ENCODE results near the gene ATM. TPM values are rescaled to one million over a fixed set of nuclear protein-coding genes. Genes with fewer than 3 reads are reported as not detected.
"Not testable (repeated sequence)": the region's sequence is repeated elsewhere in the genome, so short reads cannot be mapped to it uniquely, and the experiment has no call there.

The ATM gene
- polyA plus RNA-seq, 5 donors: 59.1 to 101 (median 83.5) TPM

DNA sequence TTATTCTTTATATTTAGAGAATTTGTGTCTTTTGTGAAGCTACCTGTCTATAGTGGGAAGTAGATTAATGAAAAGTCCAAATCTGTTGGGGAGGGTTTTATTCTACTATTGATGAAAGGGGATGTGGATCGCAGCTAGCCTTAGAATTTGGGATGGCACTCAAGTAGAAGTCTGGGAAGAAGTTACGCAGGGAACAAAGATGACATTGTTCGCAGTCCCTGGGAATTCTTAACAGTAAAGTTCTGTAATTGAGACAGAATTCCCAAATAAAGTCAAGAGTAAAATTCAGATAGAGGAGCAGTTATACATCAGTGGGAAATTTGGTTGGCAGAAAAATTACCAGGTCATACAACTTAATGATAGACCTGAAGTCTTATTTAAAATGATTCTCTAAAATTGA lies 64.1 kb downstream of the ATM start:
- no peak for DNase-seq

DNA sequence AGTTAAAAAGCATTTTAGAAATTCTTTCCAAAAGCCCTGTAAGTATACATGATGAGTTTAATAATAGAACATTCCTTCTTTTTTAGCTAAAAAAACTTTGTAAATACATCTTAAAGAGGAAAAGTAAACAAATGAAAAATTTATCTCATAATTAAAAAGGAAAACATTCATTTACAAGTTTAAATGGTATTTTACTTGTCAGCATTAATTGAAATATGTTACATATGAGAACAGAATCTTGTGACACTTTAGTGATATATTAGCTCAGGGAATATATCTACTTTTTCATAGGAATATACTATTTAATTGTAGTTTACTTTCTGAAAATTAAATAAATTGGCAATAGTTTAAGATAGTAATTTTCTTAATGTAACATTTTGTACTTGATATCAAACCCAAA lies 66.2 kb downstream of the ATM start:
- not testable (repeated sequence) for DNase-seq

DNA sequence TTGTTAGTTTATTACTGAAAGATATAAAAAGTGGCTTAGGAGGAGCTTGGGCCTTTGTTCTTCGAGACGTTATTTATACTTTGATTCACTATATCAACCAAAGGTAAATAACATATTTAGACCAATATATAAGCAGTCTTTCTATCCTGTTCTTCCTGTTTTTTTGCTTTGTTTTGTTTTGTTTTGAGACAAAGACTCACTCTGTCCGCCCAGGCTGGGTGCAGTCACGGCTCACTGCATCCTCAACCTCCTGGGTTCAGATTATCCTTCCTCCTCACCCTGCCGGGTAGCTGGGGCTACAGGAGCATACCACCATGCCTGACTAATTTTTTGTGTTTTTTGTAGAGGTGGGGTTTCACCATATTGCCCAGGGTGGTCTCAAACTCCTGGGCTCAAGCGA lies 66.8 kb downstream of the ATM start:
- no peak for DNase-seq

DNA sequence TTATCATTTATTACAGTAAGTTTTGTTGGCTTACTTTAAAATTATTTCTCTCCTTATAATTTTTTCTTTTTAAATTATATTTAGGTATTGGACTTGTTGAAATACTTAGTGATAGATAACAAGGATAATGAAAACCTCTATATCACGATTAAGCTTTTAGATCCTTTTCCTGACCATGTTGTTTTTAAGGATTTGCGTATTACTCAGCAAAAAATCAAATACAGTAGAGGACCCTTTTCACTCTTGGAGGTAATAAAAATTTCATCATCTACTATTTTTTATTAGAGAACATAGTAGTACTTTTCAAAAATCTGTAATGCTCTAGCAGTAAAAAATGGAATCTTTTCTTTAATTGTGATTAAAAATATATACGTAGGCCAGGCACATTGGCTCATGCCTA lies 70.4 kb downstream of the ATM start:
- no peak for DNase-seq

GRCh38 chr11:108302121-108302785 lies 79.4 kb downstream of the ATM start:
- DNase-seq: no peak

GRCh38 chr11:108307751-108308150 lies 84.9 kb downstream of the ATM start:
- DNase-seq: no peak

DNA sequence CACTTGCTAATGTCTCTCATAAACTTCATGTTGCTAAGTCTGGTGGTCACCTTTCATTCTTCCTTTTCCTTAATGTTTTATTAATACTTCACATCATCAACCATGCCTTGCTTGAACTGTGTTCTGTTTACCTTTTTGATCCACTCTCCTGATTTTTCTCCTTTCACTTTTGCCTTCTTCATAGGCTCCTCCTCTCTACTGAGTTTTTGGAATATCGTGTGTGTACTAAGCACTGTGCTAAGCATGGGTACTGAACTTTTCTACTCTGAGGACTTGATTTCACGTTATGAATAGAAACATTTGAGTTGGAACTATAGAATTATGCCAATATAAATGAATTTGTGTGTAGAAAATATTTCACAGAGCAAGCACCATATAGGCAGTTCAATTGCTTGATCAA lies 90.6 kb downstream of the ATM start:
- no peak for DNase-seq

GRCh38 chr11:108316061-108316460 lies 93.2 kb downstream of the ATM start:
- no peak for DNase-seq

DNA sequence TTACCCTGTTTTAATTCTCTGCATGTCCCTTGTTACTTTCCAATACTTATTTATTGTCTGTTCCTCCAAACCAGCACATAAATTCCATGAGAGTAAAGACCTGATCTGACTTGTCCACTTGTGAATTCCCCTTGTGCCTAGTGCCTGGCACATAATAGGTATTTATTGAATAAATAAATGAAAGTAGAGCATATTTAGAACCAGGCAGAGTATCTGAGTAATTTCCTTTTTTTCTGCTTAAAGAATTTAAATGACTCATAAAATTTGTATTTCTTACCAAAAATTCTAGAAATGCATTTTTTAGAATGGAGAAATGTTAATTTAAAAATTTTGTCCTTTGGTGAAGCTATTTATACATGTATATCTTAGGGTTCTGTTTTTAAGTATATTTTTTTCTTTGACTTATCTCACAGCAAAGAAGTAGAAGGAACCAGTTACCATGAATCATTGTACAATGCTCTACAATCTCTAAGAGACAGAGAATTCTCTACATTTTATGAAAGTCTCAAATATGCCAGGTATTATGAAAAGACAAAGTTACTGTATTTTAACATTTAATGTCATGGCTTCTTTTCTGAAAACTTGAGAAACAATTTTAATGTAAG lies 96.8 kb downstream of the ATM start:
- DNase-seq: no peak

GRCh38 chr11:108322666-108323065 lies 99.8 kb downstream of the ATM start:
- DNase-seq: no peak

DNA sequence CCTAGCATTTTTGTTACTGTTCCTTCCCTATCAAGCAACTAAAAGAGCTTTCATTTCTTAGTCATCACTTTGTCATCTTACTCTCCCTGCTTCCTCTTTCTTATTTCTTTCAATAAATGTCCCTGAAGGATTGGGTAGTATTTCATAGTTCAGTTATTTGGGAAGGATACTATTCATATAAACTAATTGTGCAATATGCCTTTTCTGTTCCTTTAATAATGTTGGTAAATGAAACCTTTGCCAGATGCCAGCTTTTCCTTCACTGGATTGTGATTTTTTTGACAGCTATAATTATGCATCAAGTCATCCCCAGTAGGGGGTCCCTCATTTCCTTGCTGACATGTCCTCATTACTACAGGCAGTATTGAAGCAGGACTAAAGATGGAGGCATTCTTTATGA lies 101.7 kb downstream of the ATM start:
- DNase-seq: no peak

DNA sequence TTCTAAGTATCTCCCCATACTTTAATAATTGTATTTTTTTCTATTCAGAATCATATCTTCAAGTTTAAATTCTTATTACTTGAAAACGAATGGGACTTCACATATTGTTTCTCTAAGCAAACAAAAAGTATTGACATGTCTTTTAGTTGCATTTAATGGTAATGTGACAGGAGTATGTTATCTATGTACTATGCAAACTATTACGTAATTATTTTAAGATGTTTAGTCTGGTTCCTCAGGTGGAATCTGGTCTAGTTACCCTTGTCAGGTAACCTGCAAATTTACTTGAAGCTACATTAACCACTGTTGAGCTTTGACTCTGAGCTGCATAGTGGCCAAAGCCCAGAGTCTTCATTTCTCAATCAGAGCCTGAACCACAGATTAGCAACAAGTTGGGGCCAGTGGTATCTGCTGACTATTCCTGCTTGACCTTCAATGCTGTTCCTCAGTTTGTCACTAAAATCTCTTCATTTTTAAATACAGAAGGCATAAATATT lies 110.6 kb downstream of the ATM start:
- DNase-seq: no peak

DNA sequence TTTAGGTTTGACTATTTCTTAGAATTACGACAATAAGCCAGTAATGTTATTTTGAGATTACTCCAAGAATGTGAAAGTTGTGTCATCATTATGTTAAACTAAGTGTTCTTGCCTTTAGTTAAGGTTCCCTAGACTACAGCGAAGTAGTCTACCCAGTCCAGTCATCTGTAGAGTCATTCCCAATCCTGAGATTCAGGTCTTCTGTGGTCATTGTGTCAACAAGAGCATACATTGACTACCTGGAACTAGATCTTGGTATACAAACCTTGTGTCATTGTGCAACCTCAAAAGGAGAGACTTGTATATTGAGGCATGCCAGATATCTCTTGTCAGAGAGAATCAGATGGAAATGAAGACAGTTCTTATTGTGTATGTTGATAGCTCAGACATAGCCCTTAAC lies 115.9 kb downstream of the ATM start:
- DNase-seq: no peak

GRCh38 chr11:108340973-108341372 lies 118.1 kb downstream of the ATM start:
- DNase-seq: no peak

- no peak for DNase-seq
Measured at GRCh38 chr11:108341654-108342053, 118.8 kb downstream of the ATM start.

DNA sequence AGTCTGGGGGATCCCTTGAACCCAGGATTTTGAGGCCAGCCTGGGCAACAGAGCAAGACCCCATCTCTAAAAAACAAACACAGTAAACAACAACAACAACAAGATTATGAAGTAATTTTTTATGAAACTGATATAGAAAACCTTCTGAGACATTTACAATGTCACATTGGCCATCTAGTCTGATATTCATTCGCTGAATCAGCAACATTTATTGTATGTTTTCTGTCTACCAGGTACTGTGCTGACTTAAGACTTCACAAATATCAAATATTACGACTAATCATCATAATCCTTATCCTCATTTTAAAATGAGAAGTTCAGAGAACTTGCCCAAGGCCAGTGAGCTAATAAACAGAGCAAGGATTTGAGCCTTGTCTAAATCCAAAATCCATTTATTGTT lies 120.8 kb downstream of the ATM start:
- DNase-seq: no peak

GRCh38 chr11:108345767-108346166 lies 122.9 kb downstream of the ATM start:
- no peak for DNase-seq

DNA sequence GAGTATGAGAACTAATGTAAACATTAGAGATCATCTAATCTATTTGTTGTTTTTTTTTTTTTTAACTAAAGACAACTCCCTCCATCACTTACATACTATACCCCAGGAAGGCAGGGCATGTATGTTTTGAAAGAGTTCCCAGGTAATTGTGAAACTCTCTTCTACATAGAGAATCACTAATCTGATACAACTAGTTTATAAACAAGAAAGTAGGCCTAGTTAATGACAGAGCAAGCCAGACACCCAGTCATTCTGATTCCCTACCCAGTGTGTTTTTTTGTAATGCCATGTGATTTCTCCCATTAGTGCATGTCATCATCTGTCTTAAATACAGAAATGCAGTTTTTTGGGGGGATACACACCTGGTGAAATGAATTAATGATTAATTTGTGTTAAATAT lies 123.6 kb downstream of the ATM start:
- no peak for DNase-seq

DNA sequence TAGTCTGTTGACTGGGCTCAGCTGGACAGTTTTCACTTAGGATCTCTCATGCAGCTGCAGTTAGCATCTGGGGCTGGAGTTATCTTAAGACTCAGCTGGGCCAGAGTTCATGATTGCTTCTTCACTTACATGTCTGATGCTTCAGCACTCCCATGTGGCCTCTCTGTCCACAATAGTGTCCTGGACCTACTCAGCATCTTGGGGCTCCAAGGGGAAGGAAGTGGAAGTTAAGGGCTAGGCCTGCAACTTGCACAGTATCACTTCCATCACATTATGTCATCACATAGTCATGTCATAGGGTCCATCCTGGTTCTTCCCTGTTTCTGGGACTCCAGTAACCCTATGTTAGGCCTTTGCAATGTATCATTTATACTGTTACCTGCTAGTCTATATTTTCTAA lies 128.6 kb downstream of the ATM start:
- DNase-seq: no peak

DNA sequence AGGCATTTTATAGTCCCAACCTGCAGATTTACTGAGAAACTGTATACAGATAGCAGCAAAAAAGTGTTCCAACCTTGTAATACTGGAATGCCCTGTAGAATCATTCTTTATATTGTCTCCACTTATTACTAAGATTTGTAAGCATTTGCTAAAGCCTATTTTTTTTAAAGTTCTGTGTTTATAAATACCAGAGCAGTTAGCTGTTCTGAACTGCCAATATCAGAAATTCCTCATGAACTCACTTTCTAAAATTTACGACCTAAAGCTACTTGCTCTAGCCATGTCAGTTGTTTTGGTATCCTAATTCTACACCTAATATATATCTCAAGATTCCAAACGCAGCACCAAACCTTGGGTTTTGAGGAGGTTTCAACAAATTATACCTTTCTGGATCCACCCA lies 141.3 kb downstream of the ATM start:
- DNase-seq: no peak

DNA sequence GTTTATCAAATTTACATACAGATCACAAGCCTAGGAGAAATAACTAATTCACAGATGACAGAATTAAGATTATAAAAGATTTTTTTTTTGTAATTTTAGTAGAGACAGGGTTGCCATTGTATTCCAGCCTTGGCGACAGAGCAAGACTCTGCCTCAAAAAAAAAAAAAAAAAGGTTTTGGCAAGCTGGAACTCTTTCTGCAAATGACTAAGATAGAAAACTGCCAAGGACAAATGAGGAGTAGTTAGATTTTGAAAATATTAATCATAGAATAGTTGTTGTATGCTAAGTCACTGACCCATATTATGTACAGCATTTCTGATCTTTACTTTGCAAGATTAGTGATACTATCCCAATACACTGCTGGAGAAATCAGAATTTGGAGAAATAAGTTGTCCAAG lies 145.3 kb downstream of the ATM start:
- DNase-seq: no peak

DNA sequence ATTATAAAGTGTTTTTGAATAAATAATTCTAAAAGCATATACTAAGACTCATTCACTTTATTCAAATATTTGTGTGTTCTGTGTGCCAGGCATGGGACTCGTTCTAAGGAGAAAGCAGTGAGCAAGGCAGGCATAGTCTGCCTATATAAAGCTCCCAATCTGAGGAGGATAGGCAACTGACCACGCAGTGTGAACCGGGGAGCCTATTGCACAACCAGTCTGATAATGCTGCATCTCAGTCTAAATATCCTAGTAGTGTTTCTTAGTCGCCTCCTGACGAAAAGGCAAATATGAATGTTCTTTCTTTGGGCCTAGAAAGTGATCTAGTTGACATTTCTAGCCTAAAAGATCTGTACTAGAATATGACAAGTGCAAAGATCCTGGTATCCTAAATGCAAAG lies 146.2 kb downstream of the ATM start:
- no peak for DNase-seq

GRCh38 chr11:108370315-108370714 lies 147.4 kb downstream of the ATM start:
- no peak for DNase-seq

GRCh38 chr11:108370990-108371389 lies 148.1 kb downstream of the ATM start:
- no peak for DNase-seq
